ENCODE data around the gene FBXL17. TPM values are rescaled to one million over a fixed set of nuclear protein-coding genes. Genes with fewer than 3 reads are reported as not detected.
"Not testable (repeated sequence)": the region's sequence is repeated elsewhere in the genome, so short reads cannot be mapped to it uniquely, and the experiment has no call there.

The FBXL17 gene
- total RNA-seq, 2 donors from 2014 or later = 24.8 to 58.2 TPM

DNA sequence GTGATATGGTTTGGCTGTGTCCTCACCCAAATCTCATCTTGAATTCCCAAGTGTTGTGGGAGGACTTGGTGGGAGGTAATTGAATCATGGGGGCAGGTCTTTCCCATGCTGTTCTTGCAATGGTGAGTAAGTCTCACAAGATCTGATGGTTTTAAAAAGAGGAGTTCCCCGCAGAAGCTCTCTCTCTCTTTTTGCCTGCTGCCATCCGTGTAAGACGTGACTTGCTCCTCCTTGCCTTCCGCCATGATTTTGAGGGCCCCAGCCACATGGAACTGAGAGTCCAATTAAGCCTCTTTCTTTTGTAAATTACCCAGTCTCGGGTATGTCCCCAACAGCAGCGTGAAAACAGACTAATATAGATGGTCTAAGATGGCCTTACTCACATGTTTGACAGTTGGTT, 210.1 kb downstream of the FBXL17 start:
- no peak overlapping the region for H3K27ac ChIP-seq
- H3K4me3 ChIP-seq = no peak overlapping the region
- H3K4me1 ChIP-seq (ENCODE audit: control insufficient read depth in 1 of 2, low read depth in 2 of 2) = no peaks in the 10 kb centered on the region
- no peaks in the 10 kb centered on the region for H3K27me3 ChIP-seq (replicated peaks; ENCODE audit: insufficient read depth)
- H3K9me3 ChIP-seq = no peaks in the 10 kb centered on the region
- no peak for DNase-seq (ENCODE audit: low spot score)
- ATAC-seq (ENCODE audit: insufficient number of reproducible peaks, low FRiP score, low read depth) = no peak
- no peaks in the 10 kb centered on the region for H3K36me3 ChIP-seq
- TF ChIP-seq, protein P1, sequence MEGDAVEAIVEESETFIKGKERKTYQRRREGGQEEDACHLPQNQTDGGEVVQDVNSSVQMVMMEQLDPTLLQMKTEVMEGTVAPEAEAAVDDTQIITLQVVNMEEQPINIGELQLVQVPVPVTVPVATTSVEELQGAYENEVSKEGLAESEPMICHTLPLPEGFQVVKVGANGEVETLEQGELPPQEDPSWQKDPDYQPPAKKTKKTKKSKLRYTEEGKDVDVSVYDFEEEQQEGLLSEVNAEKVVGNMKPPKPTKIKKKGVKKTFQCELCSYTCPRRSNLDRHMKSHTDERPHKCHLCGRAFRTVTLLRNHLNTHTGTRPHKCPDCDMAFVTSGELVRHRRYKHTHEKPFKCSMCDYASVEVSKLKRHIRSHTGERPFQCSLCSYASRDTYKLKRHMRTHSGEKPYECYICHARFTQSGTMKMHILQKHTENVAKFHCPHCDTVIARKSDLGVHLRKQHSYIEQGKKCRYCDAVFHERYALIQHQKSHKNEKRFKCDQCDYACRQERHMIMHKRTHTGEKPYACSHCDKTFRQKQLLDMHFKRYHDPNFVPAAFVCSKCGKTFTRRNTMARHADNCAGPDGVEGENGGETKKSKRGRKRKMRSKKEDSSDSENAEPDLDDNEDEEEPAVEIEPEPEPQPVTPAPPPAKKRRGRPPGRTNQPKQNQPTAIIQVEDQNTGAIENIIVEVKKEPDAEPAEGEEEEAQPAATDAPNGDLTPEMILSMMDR (IDR thresholded peaks at IDR 0.05) = no peak

DNA sequence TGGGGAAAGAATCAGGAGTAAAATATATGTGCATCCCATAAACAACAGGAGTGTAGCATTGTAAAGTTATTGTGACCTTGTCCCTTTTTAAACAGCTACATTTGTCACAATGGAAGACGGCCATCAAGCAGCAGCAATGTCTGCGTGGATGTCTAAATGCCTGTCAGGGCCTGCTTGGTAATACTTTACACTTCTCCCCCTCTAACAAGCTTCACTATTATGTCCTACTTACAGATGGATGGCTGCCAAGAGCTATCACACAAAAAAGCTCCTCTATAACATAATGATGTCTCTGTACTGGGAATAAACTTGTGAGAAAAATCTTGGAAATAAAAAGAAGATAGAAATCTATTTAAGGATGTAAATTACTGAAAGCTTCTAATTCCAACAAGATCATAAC, 213.0 kb downstream of the FBXL17 start:
- no peak for ATAC-seq (ENCODE audit: insufficient number of reproducible peaks, low FRiP score, low read depth)
- H3K27me3 ChIP-seq (replicated peaks; ENCODE audit: insufficient read depth) = no peaks in the 10 kb centered on the region
- DNase-seq (ENCODE audit: low spot score) = no peak
- no peaks in the 10 kb centered on the region for H3K36me3 ChIP-seq
- H3K4me1 ChIP-seq (ENCODE audit: control insufficient read depth in 1 of 2, low read depth in 2 of 2) = no peaks in the 10 kb centered on the region
- H3K27ac ChIP-seq = no peak overlapping the region
- H3K9me3 ChIP-seq = no peaks in the 10 kb centered on the region
- no peak overlapping the region for H3K4me3 ChIP-seq
- TF ChIP-seq, protein P1 (IDR thresholded peaks at IDR 0.05) = no peak

DNA sequence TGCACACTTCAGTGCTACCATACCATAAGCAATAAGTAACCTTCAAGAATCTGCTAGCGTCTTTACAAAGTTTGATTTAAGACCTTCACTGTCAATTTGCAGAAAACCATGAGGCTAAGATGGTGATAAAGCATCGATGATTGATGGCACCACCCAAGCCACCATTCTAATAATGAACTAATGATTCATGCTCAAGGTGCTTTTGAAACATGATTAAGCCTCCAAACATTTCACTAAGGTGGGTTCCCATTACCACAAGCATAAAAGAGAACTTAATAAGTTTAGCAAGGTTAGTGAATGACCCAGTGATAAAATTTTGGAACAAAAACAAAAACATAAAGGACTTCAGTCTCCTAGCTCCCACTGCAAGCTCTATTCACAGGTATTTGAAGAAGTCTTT, 214.7 kb downstream of the FBXL17 start:
- Histone ChIP-seq H3K9me3 (no peaks in the 10 kb centered on the region), H3K4me1 (ENCODE audit: control insufficient read depth in 1 of 2, low read depth in 2 of 2) (no peaks in the 10 kb centered on the region), H3K36me3 (no peaks in the 10 kb centered on the region), H3K27ac (no peak overlapping the region), H3K27me3 (replicated peaks; ENCODE audit: insufficient read depth) (no peaks in the 10 kb centered on the region), H3K4me3 (no peak overlapping the region)
- TF ChIP-seq, protein P1 (IDR thresholded peaks at IDR 0.05) = no peak
- DNase-seq (ENCODE audit: low spot score) (no peak), ATAC-seq (ENCODE audit: insufficient number of reproducible peaks, low FRiP score, low read depth) (no peak)

DNA sequence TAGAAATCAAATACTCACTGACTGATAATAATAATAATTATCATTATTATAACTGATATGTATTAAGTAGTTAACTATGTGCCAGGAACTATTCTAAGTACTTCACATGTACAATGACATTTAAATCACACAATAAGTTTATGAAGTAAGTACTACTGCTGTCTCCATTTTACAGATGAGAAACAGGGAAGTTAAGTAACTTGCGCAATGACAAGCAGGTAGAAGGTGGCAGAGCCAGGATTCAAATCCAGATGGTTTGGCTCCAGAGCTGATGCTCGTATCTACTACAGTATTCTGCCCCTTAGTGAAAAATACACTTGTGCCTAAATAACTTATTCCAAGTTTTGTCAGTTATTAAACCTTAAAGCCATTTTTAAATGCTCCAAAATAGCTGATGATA, 217.3 kb downstream of the FBXL17 start:
- H3K4me1 ChIP-seq (ENCODE audit: control insufficient read depth in 1 of 2, low read depth in 2 of 2) = no peaks in the 10 kb centered on the region
- TF ChIP-seq, protein P1 (IDR thresholded peaks at IDR 0.05) = no peak
- H3K9me3 ChIP-seq = no peaks in the 10 kb centered on the region
- DNase-seq (ENCODE audit: low spot score) = no peak
- no peak overlapping the region for H3K4me3 ChIP-seq
- ATAC-seq (ENCODE audit: insufficient number of reproducible peaks, low FRiP score, low read depth) = no peak
- no peak overlapping the region for H3K27ac ChIP-seq
- H3K36me3 ChIP-seq = no peaks in the 10 kb centered on the region
- no peaks in the 10 kb centered on the region for H3K27me3 ChIP-seq (replicated peaks; ENCODE audit: insufficient read depth)

DNA sequence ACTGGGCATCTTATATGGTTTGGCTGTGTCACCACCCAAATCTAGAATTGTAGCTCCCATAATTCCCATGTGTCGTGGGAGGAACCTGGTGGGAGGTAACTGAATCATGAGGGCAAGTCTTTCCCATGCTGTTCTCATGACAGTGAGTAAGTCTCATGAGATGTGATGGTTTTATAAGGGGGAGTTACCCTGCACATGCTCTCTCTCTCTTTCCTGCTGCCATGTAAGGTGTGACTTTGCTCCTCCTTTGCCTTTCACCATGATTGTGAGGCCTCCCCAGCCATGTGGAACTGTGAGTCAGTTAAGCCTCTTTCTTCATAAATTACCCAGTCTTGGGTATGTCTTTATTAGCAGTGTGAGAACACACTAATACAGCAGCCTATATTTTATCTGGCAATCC, 229.0 kb downstream of the FBXL17 start:
- ATAC-seq (ENCODE audit: insufficient number of reproducible peaks, low FRiP score, low read depth); H3K9me3 ChIP-seq; H3K36me3 ChIP-seq; H3K27ac ChIP-seq; H3K27me3 ChIP-seq (replicated peaks; ENCODE audit: insufficient read depth); H3K4me1 ChIP-seq (ENCODE audit: control insufficient read depth in 1 of 2, low read depth in 2 of 2); DNase-seq (ENCODE audit: low spot score); H3K4me3 ChIP-seq: not testable (repeated sequence)

DNA sequence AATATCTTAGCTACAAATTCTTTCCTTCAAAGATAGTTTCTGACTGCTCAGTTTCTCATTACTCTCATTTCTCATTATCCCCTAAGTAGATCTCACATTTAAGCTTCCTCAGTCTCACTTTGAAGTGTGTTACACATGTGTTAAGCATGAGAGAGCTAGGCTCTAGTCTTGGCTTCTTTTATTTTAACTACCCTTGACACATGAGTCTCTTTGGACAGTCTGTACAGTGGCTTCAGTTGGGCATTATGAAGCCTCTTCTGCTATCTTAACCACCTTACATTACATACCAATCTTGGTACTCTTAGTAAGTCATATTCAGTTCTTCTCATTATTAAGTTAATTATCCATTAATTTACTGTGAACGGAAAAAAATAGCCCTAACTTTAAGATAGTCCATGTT, 232.5 kb downstream of the FBXL17 start:
- no peak overlapping the region for H3K4me3 ChIP-seq
- DNase-seq (ENCODE audit: low spot score) = no peak
- H3K9me3 ChIP-seq = no peaks in the 10 kb centered on the region
- H3K27me3 ChIP-seq (replicated peaks; ENCODE audit: insufficient read depth) = no peaks in the 10 kb centered on the region
- H3K27ac ChIP-seq = no peak overlapping the region
- H3K36me3 ChIP-seq = no peaks in the 10 kb centered on the region
- no peak for ATAC-seq (ENCODE audit: insufficient number of reproducible peaks, low FRiP score, low read depth)
- TF ChIP-seq, protein P1 (IDR thresholded peaks at IDR 0.05) = no peak
- no peaks in the 10 kb centered on the region for H3K4me1 ChIP-seq (ENCODE audit: control insufficient read depth in 1 of 2, low read depth in 2 of 2)
